Neural cell (in vitro differentiated cells): ENCODE data around the gene SKOR1. TPM values are rescaled to one million over a fixed set of nuclear protein-coding genes. Genes with fewer than 3 reads are reported as not detected.
A peak's percentile ranks its signal among the peaks of the same experiment; 100 is the strongest.

ENCODE experiments used
- H2AFZ ChIP-seq: fragments of 200-600, 300-800 bp; sonication (generic), shearing (Covaris generic); 2 replicates; pipeline ENCODE4 v1.6.0; 2014; ENCODE audit warnings: low read depth, mild to moderate bottlenecking, antibody characterized with exemption, low read length, moderate library complexity
- H3F3A ChIP-seq: fragments of 200-600 bp; shearing (Covaris generic); 2 replicates; pipeline ENCODE4 v1.6.1; 2016; ENCODE audit warnings: mild to moderate bottlenecking, moderate library complexity, mixed read lengths, antibody characterized with exemption, low read length; ENCODE audit not compliant: insufficient read depth, poor library complexity, severe bottlenecking
- H3K27ac ChIP-seq: fragments of 200-600, 300-800 bp; sonication (generic), shearing (Covaris generic); 2 replicates; pipeline ENCODE4 v1.5.1; 2014; ENCODE audit warnings: mild to moderate bottlenecking, low read length, moderate library complexity
- H3K27me3 ChIP-seq: fragments of 300-800, 200-600 bp; sonication (generic), shearing (Covaris generic); 2 replicates; pipeline ENCODE4 v1.6.0; 2014; ENCODE audit warnings: mild to moderate bottlenecking, low read depth, low read length, moderate library complexity; ENCODE audit not compliant: insufficient read depth
- H3K36me3 ChIP-seq: fragments of 300-800, 200-600 bp; sonication (generic), shearing (Covaris generic); 2 replicates; pipeline ENCODE4 v1.5.1; 2014; ENCODE audit warnings: mild to moderate bottlenecking, antibody characterized with exemption, low read length, moderate library complexity; ENCODE audit not compliant: insufficient read depth
- H3K4me2 ChIP-seq: fragments of 300-800, 200-600 bp; sonication (generic), shearing (Covaris generic); 2 replicates; pipeline ENCODE4 v1.6.0; 2014; ENCODE audit warnings: mild to moderate bottlenecking, low read length
- H3K4me3 ChIP-seq: fragments of 300-800, 200-600 bp; sonication (generic), shearing (Covaris generic); 2 replicates; pipeline ENCODE4 v1.5.1; 2014; ENCODE audit warnings: mild to moderate bottlenecking, low read length, moderate library complexity
- H3K79me2 ChIP-seq: fragments of 200-600 bp; shearing (Covaris generic); replicated peaks from 2 replicates; pipeline ENCODE4 v1.6.0; 2014; ENCODE audit warnings: mild to moderate bottlenecking, low read length, moderate library complexity; ENCODE audit not compliant: insufficient read depth
- H3K9ac ChIP-seq: fragments of 300-800, 200-600 bp; sonication (generic), shearing (Covaris generic); 2 replicates; pipeline ENCODE4 v1.6.1; 2016; ENCODE audit warnings: mild to moderate bottlenecking, low read length, mixed read lengths
- H3K9me2 ChIP-seq: fragments of 200-600 bp; shearing (Covaris generic); 2 replicates; pipeline ENCODE4 v1.6.1; 2016; ENCODE audit warnings: mild to moderate bottlenecking, low read length, mixed read lengths; ENCODE audit not compliant: insufficient read depth
- H3K9me3 ChIP-seq: fragments of 200-600, 300-800 bp; sonication (generic), shearing (Covaris generic); 2 replicates; pipeline ENCODE4 v1.6.1; 2016; ENCODE audit warnings: mild to moderate bottlenecking, mixed run types, low read length, moderate library complexity, mixed read lengths
- H4K20me1 ChIP-seq: fragments of 200-600 bp; shearing (Covaris generic); 2 replicates; pipeline ENCODE4 v1.6.1; 2016; ENCODE audit warnings: mild to moderate bottlenecking, mixed run types; ENCODE audit not compliant: insufficient read depth
- EP300 ChIP-seq: fragments of 450-650 bp; conservative IDR thresholded peaks from 2 replicates; pipeline ENCODE4 v1.6.1; 2014; ENCODE audit warnings: antibody characterized with exemption, mild to moderate bottlenecking, moderate library complexity; ENCODE audit not compliant: poor library complexity, severe bottlenecking
- EZH2 ChIP-seq: fragments of 200-600, 300-800 bp; shearing (Covaris generic), sonication (generic); IDR thresholded peaks from 2 replicates; pipeline ENCODE4 v1.6.1; 2014; ENCODE audit warnings: antibody characterized with exemption, low read length, borderline replicate concordance, mild to moderate bottlenecking; ENCODE audit not compliant: insufficient read depth, poor library complexity, severe bottlenecking
- MXI1 ChIP-seq: fragments of 450-650 bp; conservative IDR thresholded peaks from 2 replicates; pipeline ENCODE4 v1.6.1; 2014; ENCODE audit warnings: antibody characterized with exemption, mild to moderate bottlenecking; ENCODE audit not compliant: poor library complexity, severe bottlenecking
- POLR2AphosphoS5 ChIP-seq: IDR thresholded peaks from 2 replicates; pipeline ENCODE4 v1.6.1; 2012
- RAD21 ChIP-seq: fragments of 450-650 bp; conservative IDR thresholded peaks from 2 replicates; pipeline ENCODE4 v1.6.1; 2014; ENCODE audit warnings: antibody characterized with exemption, mild to moderate bottlenecking, moderate library complexity
- SMC3 ChIP-seq: fragments of 450-650 bp; conservative IDR thresholded peaks from 2 replicates; pipeline ENCODE4 v1.6.1; 2014; ENCODE audit warnings: antibody characterized with exemption, mild to moderate bottlenecking, moderate library complexity; ENCODE audit not compliant: poor library complexity
- TAF1 ChIP-seq: IDR thresholded peaks from 2 replicates; pipeline ENCODE4 v1.6.1; 2012; ENCODE audit warnings: low read depth
- polyA plus RNA-seq: library from polyadenylated mRNA; depleted of rRNA; stranded (reverse); fragments of >200 nt; gene quantifications from 2 replicates; pipeline ENCODE4 v1.2.3, GENCODE V29; 2014
- TF ChIP-seq, protein P1 (sequence below): IDR thresholded peaks from 2 replicates; pipeline ENCODE4 v1.6.1; 2012; ENCODE audit warnings: borderline replicate concordance
- TF ChIP-seq, protein P2 (sequence below): fragments of 450-650 bp; IDR thresholded peaks from 2 replicates; pipeline ENCODE4 v1.5.1; 2014; ENCODE audit warnings: antibody characterized with exemption, mild to moderate bottlenecking, moderate library complexity; ENCODE audit not compliant: poor library complexity, severe bottlenecking

SKOR1 gene
- polyA plus RNA-seq, 1 donor from 2014 or later, result 0.81 TPM

DNA sequence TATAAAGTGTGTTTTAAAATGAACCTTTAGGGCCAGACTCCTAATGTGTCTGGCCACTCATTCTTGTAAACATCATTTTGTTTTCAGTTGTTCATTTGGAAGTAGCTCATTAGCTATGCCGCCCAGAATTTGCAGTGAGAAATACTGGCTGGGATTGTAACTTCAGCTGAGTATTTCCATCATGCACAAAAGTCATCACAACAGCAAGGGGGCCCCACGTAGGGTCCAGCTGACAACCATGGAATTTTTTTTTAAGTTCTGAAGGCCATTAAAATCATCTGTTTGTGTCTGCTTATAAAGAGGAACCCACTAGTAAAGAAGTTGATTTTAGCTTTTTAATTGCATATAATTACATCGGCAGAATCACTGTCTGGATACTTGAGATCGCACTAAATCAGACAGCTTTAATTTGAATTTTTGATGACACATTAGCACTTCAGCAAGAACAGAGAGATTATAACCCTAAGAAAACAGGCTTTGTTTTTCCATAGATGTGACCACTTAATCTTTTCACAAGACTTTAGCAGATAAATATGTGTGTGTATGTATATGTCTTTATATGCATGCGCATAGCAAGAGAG is 46.3 kb upstream of the SKOR1 start:
- TF ChIP-seq TAF1 (no peak), EP300 (no peak), RAD21 (no peak), MXI1 (no peak), EZH2 (no peak), POLR2AphosphoS5 (no peak), SMC3 (no peak)
- TF ChIP-seq, protein P1, sequence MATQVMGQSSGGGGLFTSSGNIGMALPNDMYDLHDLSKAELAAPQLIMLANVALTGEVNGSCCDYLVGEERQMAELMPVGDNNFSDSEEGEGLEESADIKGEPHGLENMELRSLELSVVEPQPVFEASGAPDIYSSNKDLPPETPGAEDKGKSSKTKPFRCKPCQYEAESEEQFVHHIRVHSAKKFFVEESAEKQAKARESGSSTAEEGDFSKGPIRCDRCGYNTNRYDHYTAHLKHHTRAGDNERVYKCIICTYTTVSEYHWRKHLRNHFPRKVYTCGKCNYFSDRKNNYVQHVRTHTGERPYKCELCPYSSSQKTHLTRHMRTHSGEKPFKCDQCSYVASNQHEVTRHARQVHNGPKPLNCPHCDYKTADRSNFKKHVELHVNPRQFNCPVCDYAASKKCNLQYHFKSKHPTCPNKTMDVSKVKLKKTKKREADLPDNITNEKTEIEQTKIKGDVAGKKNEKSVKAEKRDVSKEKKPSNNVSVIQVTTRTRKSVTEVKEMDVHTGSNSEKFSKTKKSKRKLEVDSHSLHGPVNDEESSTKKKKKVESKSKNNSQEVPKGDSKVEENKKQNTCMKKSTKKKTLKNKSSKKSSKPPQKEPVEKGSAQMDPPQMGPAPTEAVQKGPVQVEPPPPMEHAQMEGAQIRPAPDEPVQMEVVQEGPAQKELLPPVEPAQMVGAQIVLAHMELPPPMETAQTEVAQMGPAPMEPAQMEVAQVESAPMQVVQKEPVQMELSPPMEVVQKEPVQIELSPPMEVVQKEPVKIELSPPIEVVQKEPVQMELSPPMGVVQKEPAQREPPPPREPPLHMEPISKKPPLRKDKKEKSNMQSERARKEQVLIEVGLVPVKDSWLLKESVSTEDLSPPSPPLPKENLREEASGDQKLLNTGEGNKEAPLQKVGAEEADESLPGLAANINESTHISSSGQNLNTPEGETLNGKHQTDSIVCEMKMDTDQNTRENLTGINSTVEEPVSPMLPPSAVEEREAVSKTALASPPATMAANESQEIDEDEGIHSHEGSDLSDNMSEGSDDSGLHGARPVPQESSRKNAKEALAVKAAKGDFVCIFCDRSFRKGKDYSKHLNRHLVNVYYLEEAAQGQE, result no peak
- TF ChIP-seq, protein P2, sequence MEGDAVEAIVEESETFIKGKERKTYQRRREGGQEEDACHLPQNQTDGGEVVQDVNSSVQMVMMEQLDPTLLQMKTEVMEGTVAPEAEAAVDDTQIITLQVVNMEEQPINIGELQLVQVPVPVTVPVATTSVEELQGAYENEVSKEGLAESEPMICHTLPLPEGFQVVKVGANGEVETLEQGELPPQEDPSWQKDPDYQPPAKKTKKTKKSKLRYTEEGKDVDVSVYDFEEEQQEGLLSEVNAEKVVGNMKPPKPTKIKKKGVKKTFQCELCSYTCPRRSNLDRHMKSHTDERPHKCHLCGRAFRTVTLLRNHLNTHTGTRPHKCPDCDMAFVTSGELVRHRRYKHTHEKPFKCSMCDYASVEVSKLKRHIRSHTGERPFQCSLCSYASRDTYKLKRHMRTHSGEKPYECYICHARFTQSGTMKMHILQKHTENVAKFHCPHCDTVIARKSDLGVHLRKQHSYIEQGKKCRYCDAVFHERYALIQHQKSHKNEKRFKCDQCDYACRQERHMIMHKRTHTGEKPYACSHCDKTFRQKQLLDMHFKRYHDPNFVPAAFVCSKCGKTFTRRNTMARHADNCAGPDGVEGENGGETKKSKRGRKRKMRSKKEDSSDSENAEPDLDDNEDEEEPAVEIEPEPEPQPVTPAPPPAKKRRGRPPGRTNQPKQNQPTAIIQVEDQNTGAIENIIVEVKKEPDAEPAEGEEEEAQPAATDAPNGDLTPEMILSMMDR, result no peak
- peak overlapping the region; percentile 5 for H3K4me3 ChIP-seq
- H3K9me3 ChIP-seq, result no peaks in the 10 kb centered on the region
- H3F3A ChIP-seq, result no peaks in the 10 kb centered on the region
- no peaks in the 10 kb centered on the region for H3K79me2 ChIP-seq
- H3K27me3 ChIP-seq, result peaks cover 5% of the 10 kb centered on the region
- H2AFZ ChIP-seq, result no peak overlapping the region
- no peak overlapping the region for H3K4me2 ChIP-seq
- H4K20me1 ChIP-seq, result no peaks in the 10 kb centered on the region
- no peaks in the 10 kb centered on the region for H3K36me3 ChIP-seq
- H3K9me2 ChIP-seq, result no peaks in the 10 kb centered on the region
- H3K27ac ChIP-seq, result no peak overlapping the region
- H3K9ac ChIP-seq, result no peak overlapping the region

DNA sequence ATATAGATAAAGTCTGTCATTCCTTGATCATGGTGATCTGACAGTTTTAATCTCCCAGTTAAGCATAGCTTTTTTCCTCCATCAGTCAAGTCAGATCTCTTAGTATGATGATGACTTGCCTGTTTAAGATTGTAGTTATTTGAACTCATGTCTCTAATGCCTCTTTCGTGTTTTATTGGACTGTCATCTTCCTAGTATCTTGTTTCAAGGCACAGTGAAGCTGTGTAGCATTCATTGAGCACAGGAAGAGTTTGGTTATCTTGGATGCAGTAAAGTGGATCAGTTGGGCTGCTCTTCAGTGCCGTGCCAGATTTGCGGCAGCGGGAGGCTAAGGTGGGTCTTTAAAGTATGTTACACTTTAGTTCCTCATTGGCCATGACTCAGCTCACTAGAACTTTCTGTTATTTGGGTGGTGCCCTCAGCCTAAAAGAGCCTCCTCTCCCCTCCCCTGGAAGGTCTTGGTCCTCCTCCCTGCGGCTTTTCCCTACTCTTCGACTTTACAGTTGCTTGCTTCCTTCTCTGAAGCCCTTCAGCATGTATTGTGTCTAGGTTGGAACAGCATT is 45.7 kb upstream of the SKOR1 start:
- H2AFZ ChIP-seq, result no peak overlapping the region
- H3K4me3 ChIP-seq, result peak overlapping the region; percentile 5
- no peaks in the 10 kb centered on the region for H4K20me1 ChIP-seq
- H3K9ac ChIP-seq, result no peak overlapping the region
- no peaks in the 10 kb centered on the region for H3K9me2 ChIP-seq
- H3K27ac ChIP-seq, result no peak overlapping the region
- no peaks in the 10 kb centered on the region for H3F3A ChIP-seq
- H3K27me3 ChIP-seq, result peaks cover 4% of the 10 kb centered on the region
- H3K9me3 ChIP-seq, result no peaks in the 10 kb centered on the region
- no peak overlapping the region for H3K4me2 ChIP-seq
- TF ChIP-seq EZH2 (no peak), MXI1 (no peak), SMC3 (no peak), EP300 (peak; percentile 15), RAD21 (no peak), TAF1 (no peak)
- TF ChIP-seq, protein P2, result no peak
- TF ChIP-seq, protein P1, result no peak
- no peaks in the 10 kb centered on the region for H3K36me3 ChIP-seq
- H3K79me2 ChIP-seq, result no peaks in the 10 kb centered on the region
